Epithelial cell of umbilical artery (primary cell): Measurements from ENCODE around the gene TK2. TPM values are rescaled to one million over a fixed set of nuclear protein-coding genes. Genes with fewer than 3 reads are reported as not detected.

Source experiments
- total RNA-seq: library from RNA; depleted of rRNA; stranded (reverse); fragments of >200 nt; gene quantifications from 2 replicates; pipeline ENCODE4 v1.2.3, GENCODE V29; 2014

TK2 gene
- total RNA-seq = 26.0 and 28.9 TPM in 2 replicates

DNA sequence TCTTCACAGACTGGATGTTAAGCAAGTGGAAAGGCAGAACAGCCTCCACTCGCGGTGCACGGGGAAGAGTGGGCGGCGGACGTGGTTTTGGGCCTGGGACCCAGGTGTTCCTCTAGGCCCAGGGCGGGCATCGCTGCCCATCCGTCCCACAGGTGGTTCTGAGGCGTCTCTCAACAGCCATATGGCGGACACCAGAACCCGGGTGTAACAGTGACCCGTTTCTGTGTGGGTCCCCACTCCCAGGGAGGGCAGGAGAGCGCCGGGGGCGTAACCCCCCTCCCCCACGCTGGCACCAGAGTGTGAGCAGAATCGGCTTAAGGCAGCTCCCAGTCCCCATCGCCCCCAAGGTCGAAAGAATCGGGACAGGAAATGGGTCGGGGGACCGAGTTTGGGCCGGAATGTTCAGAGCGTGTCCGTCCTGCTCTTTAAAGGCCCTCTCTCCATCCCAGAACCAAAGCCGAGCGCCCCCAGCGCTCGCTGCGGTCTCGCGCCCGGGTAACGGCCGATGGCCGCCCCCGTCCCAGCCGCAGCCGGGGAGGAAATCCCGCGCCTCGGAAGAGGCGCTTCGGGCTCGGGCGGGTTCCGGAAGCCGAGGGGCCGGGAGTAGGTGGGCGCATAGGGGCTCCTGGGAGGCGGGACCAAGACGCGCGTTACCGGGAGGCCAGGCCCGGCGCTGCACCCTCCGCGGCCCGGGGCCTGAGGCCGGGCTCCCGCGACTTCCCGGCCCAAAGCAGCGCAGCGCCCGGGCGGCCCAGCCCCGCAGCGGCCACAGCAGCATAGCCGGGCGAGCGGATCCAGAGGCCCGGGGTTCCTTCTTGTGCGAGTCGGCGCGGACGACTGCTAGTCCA, at the start of gene TK2:
TK2 (minus strand) TSS at position 839 of the 848 bp plus-strand sequence; CDS start at position 778, 61 bp downstream.

DNA sequence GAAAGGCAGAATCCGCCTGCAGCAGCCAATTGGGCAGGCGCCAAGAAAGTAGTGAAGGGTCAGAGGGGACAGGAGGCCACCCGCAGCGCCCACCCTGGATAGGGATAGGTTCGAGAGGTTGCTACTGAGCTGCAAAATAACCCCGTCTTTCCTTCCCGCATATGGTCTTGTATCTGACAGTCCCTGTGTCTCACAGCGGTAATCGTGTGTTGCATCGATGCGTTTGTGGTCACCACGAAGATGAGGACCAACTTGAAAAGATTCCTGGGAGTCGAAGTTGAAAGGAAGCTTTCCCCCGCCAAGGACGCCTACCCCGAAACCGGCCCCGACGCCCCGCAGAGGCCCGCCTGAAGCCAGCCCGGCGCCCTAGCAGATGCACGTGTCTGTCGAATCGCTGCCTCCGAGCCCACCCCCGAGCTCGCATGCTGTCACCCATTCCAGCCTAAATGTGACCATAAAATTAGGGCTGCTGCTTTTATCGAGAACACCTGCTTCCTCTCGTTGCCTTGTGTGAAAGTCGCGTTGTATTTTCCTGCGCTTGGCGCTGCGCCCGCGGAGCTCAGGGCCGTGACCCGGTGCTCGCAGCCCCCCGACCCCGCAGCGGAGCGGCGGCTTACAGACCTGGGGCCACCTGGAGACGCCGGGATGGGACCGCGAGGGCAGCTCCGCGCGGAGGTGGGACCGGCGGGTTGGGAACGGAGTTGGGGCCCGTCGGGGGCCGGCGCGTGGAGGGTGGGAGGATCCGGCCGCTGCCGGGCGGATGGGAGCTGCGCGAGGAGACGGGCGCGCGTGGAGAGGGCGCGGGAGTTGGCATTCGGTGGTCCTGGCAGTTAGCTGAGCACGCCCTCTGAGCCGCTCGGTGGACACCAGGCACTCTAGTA, 29.0 kb upstream of the TK2 start, which contains the start of gene CMTM2:
CMTM2 (plus strand) TSS at position 813 of the 881 bp plus-strand sequence. CDS start 145 bp downstream, outside the sequence.

DNA sequence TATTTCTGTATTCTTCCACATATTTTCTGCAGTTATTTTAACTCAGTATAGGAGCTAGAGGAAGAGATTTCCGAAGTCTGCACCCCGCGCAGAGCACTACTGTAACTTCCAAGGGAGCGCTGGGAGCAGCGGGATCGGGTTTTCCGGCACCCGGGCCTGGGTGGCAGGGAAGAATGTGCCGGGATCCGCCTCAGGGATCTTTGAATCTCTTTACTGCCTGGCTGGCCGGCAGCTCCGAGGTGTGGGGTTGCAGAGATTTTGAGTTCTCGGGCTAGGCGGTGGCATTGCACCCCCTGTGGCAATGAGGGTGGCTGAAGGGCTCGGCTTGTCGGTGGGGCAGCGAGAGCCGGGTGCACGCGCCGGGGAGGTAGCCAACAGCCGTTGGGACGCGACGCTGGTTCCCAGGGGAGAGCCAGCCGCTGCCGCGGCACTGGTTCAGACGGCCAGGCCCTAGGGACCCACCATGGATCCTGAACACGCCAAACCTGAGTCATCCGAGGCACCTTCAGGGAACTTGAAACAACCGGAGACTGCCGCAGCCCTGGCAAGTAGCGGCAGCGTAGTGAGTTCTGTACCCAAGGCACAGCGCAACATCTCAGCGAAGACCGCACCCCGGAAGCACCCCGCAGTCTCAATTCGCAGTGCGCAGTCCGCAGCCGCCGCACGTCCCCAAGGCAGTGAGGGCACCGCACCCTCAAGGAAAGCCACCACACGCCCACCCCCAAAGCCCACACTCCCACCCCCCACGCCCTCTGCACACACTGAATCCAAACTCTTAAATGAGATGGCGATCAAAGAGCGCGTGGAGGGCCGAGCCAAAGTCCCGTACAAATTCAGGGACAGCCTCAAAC, 16.4 kb upstream of the TK2 start, which contains the start of gene CMTM1:
CMTM1 (plus strand) TSS at position 389 of the 851 bp plus-strand sequence; CDS start at position 464, 75 bp downstream.

DNA sequence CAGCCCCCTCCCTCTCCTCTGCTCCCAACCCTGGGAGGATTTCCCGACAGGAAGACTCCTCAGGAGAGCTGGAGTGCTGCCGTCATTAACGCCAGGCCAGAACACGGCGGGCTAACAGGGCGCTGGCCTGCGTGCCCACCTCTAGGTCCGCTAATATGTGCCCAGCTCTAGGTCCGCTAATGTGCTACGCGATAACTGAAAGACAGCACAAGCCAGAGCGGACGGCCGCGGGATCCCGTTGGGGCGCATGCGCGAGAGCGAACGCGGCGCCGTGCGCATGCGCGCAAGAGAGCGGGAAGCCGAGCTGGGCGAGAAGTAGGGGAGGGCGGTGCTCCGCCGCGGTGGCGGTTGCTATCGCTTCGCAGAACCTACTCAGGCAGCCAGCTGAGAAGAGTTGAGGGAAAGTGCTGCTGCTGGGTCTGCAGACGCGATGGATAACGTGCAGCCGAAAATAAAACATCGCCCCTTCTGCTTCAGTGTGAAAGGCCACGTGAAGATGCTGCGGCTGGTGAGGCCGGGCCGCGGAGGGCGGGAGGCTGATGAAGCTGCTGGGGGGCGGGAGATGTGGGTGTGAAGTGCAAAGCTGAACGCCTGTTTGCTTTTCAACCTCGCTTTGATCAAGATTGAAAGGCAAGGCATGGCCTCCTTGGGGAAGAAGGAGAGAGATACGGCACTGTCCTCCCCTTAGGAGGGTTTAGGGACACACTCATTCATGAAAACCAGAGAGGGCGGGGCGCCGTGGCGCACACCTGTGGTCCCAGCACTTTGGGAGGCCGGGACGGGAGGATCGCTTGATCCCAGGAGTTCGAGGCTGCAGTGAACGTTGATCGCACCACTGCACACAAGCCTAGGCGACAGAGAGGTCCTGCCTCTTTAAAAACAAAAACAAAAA, 2.6 kb upstream of the TK2 start, which contains the start of gene CKLF:
CKLF (plus strand) TSS at position 291 of the 892 bp plus-strand sequence; CDS start at position 431, 140 bp downstream.

Other genes with a start within 250 kb of the TK2 start
- 373 and 422 TPM in 2 replicates for gene CDH5, start 183.4 kb downstream of the TK2 start, total RNA-seq
- 0.15 TPM in 1 of 2 replicates, not detected in the other for gene BEAN1, start 122.8 kb downstream of the TK2 start, total RNA-seq
- gene CKLF, start 2.5 kb upstream of the TK2 start, total RNA-seq = 118 and 121 TPM in 2 replicates
- 0.32 and 0.91 TPM in 2 replicates for gene CMTM1, start 16.3 kb upstream of the TK2 start, total RNA-seq
- not detected in 2 replicates for gene CMTM2, start 29.3 kb upstream of the TK2 start, total RNA-seq
- 14.7 and 18.8 TPM in 2 replicates for gene CMTM3, start 54.6 kb upstream of the TK2 start, total RNA-seq
- 9.3 and 10.4 TPM in 2 replicates for gene CMTM4, start 146.6 kb upstream of the TK2 start, total RNA-seq
- gene DYNC1LI2, start 201.5 kb upstream of the TK2 start, total RNA-seq = 121 and 163 TPM in 2 replicates